SK-N-SH (cell line): ENCODE results near the gene FNTB. TPM values are rescaled to one million over a fixed set of nuclear protein-coding genes. Genes with fewer than 3 reads are reported as not detected.

Source experiments
- CTCF ChIA-PET: fragments of 300-600, 350-600 bp; formaldehyde crosslinking; extraction: SDS; loops from one replicate; lab custom pipeline; 2021; lab: Yijun Ruan, JAX
- POLR2A ChIA-PET: fragments of 350-600 bp; sonication (Branson Sonifier 250); formaldehyde crosslinking; extraction: SDS; loops from one replicate; lab custom pipeline; 2020; ENCODE audit warnings: antibody characterized with exemption, inconsistent platforms; lab: Yijun Ruan, JAX
- DNase-seq: peaks from one replicate; pipeline ENCODE4 v3.0.0; 2012
- H2AFZ ChIP-seq: fragments of 200-600 bp; sonication (generic); 2 replicates; pipeline ENCODE4 v1.8.1; 2016; ENCODE audit warnings: antibody characterized with exemption, mild to moderate bottlenecking, low read depth
- H3F3A ChIP-seq: fragments of 200-600 bp; sonication (generic); replicated peaks from 2 replicates; pipeline ENCODE3; 2016; ENCODE audit warnings: antibody characterized with exemption, mild to moderate bottlenecking; ENCODE audit not compliant: insufficient read depth
- H3K27ac ChIP-seq, 2 experiments: fragments of 200-500 bp in 1 of 2; fragments of 200-600 bp in 1 of 2; sonication (Bioruptor generic) in 1 of 2; sonication (generic), shearing (Covaris generic) in 1 of 2; 2 replicates each; pipeline versions ENCODE4 v1.5.1 to v1.6.1; 2014 to 2016; ENCODE audit warnings: low read depth in 2 of 2, inconsistent platforms in 1 of 2, low read length in 1 of 2, mild to moderate bottlenecking in 1 of 2, mixed read lengths in 1 of 2
- H3K27me3 ChIP-seq: fragments of 200-600 bp; sonication (generic), shearing (Covaris generic); 2 replicates; pipeline ENCODE4 v1.6.1; 2016; ENCODE audit warnings: mixed run types; ENCODE audit not compliant: insufficient read depth
- H3K36me3 ChIP-seq, 2 experiments: fragments of 200-500 bp in 1 of 2; fragments of 200-600 bp in 1 of 2; sonication (Bioruptor generic) in 1 of 2; sonication (generic) in 1 of 2; replicated peaks in 1 of 2; 2 replicates each; pipeline versions ENCODE3 to v1.5.1; 2014 to 2016; ENCODE audit warnings: low read length in 1 of 2, mild to moderate bottlenecking in 1 of 2; ENCODE audit not compliant: insufficient read depth in 2 of 2, control insufficient read depth in 1 of 2
- H3K4me1 ChIP-seq, 2 experiments: fragments of 200-500 bp in 1 of 2; fragments of 200-600 bp in 1 of 2; sonication (Bioruptor generic) in 1 of 2; sonication (generic), shearing (Covaris generic) in 1 of 2; 2 replicates each; pipeline versions ENCODE4 v1.5.1 to v1.6.1; 2014 to 2016; ENCODE audit warnings: low read depth in 1 of 2, low read length in 1 of 2, mixed run types in 1 of 2; ENCODE audit not compliant: insufficient read depth in 2 of 2, control insufficient read depth in 1 of 2
- H3K4me2 ChIP-seq: fragments of 200-600 bp; sonication (generic), shearing (Covaris generic); 2 replicates; pipeline ENCODE4 v1.6.1; 2017; ENCODE audit warnings: mixed run types
- H3K4me3 ChIP-seq, 2 experiments: fragments of 200-500 bp in 1 of 2; fragments of 200-600 bp in 1 of 2; sonication (Bioruptor generic) in 1 of 2; sonication (generic), shearing (Covaris generic) in 1 of 2; 2 replicates each; pipeline versions ENCODE4 v1.5.1 to v1.8.1; 2014 to 2016; ENCODE audit warnings: low read depth in 2 of 2, inconsistent platforms in 1 of 2, low read length in 1 of 2, mild to moderate bottlenecking in 1 of 2, mixed read lengths in 1 of 2, moderate library complexity in 1 of 2
- H3K79me2 ChIP-seq: fragments of 200-600 bp; sonication (generic); 2 replicates; pipeline ENCODE4 v1.8.1; 2017; ENCODE audit warnings: mild to moderate bottlenecking; ENCODE audit not compliant: insufficient read depth
- H3K9ac ChIP-seq: fragments of 200-600 bp; sonication (generic); 2 replicates; pipeline ENCODE4 v1.6.1; 2017; ENCODE audit warnings: mixed run types
- H3K9me2 ChIP-seq: fragments of 200-600 bp; sonication (generic); 2 replicates; pipeline ENCODE4 v1.6.1; 2017; ENCODE audit warnings: mixed run types
- H3K9me3 ChIP-seq: fragments of 200-600 bp; sonication (generic); 2 replicates; pipeline ENCODE4 v1.6.1; 2017; ENCODE audit warnings: mixed run types, mild to moderate bottlenecking, moderate library complexity
- H4K20me1 ChIP-seq: fragments of 200-600 bp; sonication (generic); 2 replicates; pipeline ENCODE4 v1.6.1; 2017; ENCODE audit warnings: mild to moderate bottlenecking, mixed run types; ENCODE audit not compliant: insufficient read depth
- EP300 ChIP-seq, 2 experiments: IDR thresholded peaks; 2 replicates each; pipeline versions ENCODE4 v1.4.0 to v1.6.1; 2012; ENCODE audit warnings: borderline replicate concordance in 1 of 2, low read depth in 1 of 2, low read length in 1 of 2
- MEF2A ChIP-seq: IDR thresholded peaks from 2 replicates; pipeline ENCODE4 v1.4.0; 2012; ENCODE audit warnings: low read depth, borderline replicate concordance
- NRF1 ChIP-seq: IDR thresholded peaks from 2 replicates; pipeline ENCODE4 v1.6.1; 2012; ENCODE audit warnings: low read depth, mild to moderate bottlenecking, low read length
- POLR2AphosphoS5 ChIP-seq: IDR thresholded peaks from 2 replicates; pipeline ENCODE4 v1.6.1; 2012; ENCODE audit warnings: low read depth, low read length
- RAD21 ChIP-seq: IDR thresholded peaks from 2 replicates; pipeline ENCODE4 v1.6.1; 2012; ENCODE audit warnings: mild to moderate bottlenecking, low read length
- RCOR1 ChIP-seq: fragments of 150-350 bp; IDR thresholded peaks from 2 replicates; pipeline ENCODE4 v1.6.1; 2017; ENCODE audit warnings: antibody characterized with exemption, low read length
- RXRA ChIP-seq: IDR thresholded peaks from 2 replicates; pipeline ENCODE4 v1.4.0; 2012; ENCODE audit warnings: low read depth, mild to moderate bottlenecking, borderline replicate concordance
- SIN3A ChIP-seq: IDR thresholded peaks from 2 replicates; pipeline ENCODE4 v1.6.1; 2012; ENCODE audit warnings: low read depth, mild to moderate bottlenecking, low read length, moderate library complexity, borderline replicate concordance
- SMC3 ChIP-seq: IDR thresholded peaks from 2 replicates; pipeline ENCODE4 v1.6.1; 2012; ENCODE audit warnings: low read depth, low read length, improper control_type of control experiment
- TAF1 ChIP-seq: IDR thresholded peaks from 2 replicates; pipeline ENCODE4 v1.6.1; 2012; ENCODE audit warnings: low read depth, mild to moderate bottlenecking, low read length, moderate library complexity, borderline replicate concordance
- TCF12 ChIP-seq: IDR thresholded peaks from 2 replicates; pipeline ENCODE4 v1.4.0; 2012
- ZBTB33 ChIP-seq: IDR thresholded peaks from 2 replicates; pipeline ENCODE4 v1.4.0; 2012; ENCODE audit warnings: low read depth, borderline replicate concordance
- WGBS: methylation state at CpG from one replicate; pipeline ENCODE4 v1.1.6; 2017; ENCODE audit warnings: low lambda C conversion rate; 5-methylcytosine and 5-hydroxymethylcytosine counted together
- polyA plus RNA-seq, 3 experiments: library from polyadenylated mRNA; depleted of rRNA; stranded (reverse); fragments of >200 nt; gene quantifications; 2 replicates each; pipeline ENCODE4 v1.2.3, GENCODE V29; 2012
- TF ChIP-seq, protein P1 (sequence below): IDR thresholded peaks from 2 replicates; pipeline ENCODE4 v1.6.1; 2012; ENCODE audit warnings: mild to moderate bottlenecking, low read depth, low read length, moderate library complexity

FNTB gene
- polyA plus RNA-seq, 1 of the 3 experiments (the other 2 are of a cell fraction), result 18.4 TPM

GRCh38 chr14:65062096-65063075, 75.7 kb downstream of the FNTB start:
- H3K9me2 ChIP-seq, result no peaks in the 10 kb centered on the region
- ChIA-PET CTCF (no interaction called here), POLR2A (no interaction called here)

GRCh38 chr14:65065719-65066118, 79.0 kb downstream of the FNTB start:
- CTCF ChIA-PET, result interaction anchor here (1.0 to 2.4 kb wide), 2 partner anchors 16 to 45 kb away, joined by 4 to 7 read pairs; no protein-coding TSS in a partner anchor

More at GRCh38 chr14:65062096-65063075, 75.7 kb downstream of the FNTB start:
- Histone ChIP-seq H3K4me3 (no peak overlapping the region), H3K79me2 (no peaks in the 10 kb centered on the region), H3K4me2 (no peak overlapping the region), H3K9ac (no peak overlapping the region), H3K4me1 (no peaks in the 10 kb centered on the region), H3K9me3 (no peaks in the 10 kb centered on the region), H2AFZ (no peak overlapping the region), H4K20me1 (no peaks in the 10 kb centered on the region), H3F3A (peaks cover 2% of the 10 kb centered on the region), H3K27ac (no peak overlapping the region), H3K36me3 (peaks cover 11 to 37% of the 10 kb centered on the region in 2 experiments), H3K27me3 (no peaks in the 10 kb centered on the region)
- WGBS, result 91% methylated on average over 16 of the region's 16 CpGs
- no peak for DNase-seq
- TF ChIP-seq RAD21 (no peak), RCOR1 (no peak)

GRCh38 chr14:65069874-65070413, 83.2 kb downstream of the FNTB start:
- Histone ChIP-seq H3K9ac (no peak overlapping the region), H3K4me2 (no peak overlapping the region), H3K27ac (peak overlapping the region in 1 of 2 experiments; percentile 47; a peak in 2 of 4 replicates), H3K4me3 (no peak overlapping the region), H3K27me3 (no peaks in the 10 kb centered on the region), H3K79me2 (peaks cover 4% of the 10 kb centered on the region; the same call in 1 of the 2 replicates), H3K9me2 (no peaks in the 10 kb centered on the region), H3K4me1 (peaks cover 0 to 25% of the 10 kb centered on the region in 2 experiments; a peak in 1 of 4 replicates), H3K9me3 (no peaks in the 10 kb centered on the region), H4K20me1 (peaks cover 3% of the 10 kb centered on the region; the same call in 1 of the 2 replicates), H2AFZ (no peak overlapping the region), H3K36me3 (peaks cover 16 to 33% of the 10 kb centered on the region in 2 experiments), H3F3A (peaks cover 3% of the 10 kb centered on the region)
- DNase-seq, result no peak
- 88% methylated on average over 4 of the region's 5 CpGs for WGBS
- POLR2A ChIA-PET, result no interaction called here
- CTCF ChIA-PET, result interaction anchor here (1.2 kb wide), 1 partner anchor 26 kb away, joined by 3 read pairs; no protein-coding TSS in a partner anchor
- TF ChIP-seq SMC3, result no peak
- no peak for TF ChIP-seq ZBTB33
- TF ChIP-seq TCF12, result no peak
- no peak for TF ChIP-seq SIN3A
- no peak for TF ChIP-seq RXRA
- TF ChIP-seq RCOR1, result no peak
- no peak for TF ChIP-seq TAF1
- TF ChIP-seq MEF2A, result no peak
- TF ChIP-seq, protein P1, sequence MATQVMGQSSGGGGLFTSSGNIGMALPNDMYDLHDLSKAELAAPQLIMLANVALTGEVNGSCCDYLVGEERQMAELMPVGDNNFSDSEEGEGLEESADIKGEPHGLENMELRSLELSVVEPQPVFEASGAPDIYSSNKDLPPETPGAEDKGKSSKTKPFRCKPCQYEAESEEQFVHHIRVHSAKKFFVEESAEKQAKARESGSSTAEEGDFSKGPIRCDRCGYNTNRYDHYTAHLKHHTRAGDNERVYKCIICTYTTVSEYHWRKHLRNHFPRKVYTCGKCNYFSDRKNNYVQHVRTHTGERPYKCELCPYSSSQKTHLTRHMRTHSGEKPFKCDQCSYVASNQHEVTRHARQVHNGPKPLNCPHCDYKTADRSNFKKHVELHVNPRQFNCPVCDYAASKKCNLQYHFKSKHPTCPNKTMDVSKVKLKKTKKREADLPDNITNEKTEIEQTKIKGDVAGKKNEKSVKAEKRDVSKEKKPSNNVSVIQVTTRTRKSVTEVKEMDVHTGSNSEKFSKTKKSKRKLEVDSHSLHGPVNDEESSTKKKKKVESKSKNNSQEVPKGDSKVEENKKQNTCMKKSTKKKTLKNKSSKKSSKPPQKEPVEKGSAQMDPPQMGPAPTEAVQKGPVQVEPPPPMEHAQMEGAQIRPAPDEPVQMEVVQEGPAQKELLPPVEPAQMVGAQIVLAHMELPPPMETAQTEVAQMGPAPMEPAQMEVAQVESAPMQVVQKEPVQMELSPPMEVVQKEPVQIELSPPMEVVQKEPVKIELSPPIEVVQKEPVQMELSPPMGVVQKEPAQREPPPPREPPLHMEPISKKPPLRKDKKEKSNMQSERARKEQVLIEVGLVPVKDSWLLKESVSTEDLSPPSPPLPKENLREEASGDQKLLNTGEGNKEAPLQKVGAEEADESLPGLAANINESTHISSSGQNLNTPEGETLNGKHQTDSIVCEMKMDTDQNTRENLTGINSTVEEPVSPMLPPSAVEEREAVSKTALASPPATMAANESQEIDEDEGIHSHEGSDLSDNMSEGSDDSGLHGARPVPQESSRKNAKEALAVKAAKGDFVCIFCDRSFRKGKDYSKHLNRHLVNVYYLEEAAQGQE, result no peak
- TF ChIP-seq EP300 (IDR thresholded peaks at IDR 0.05; ENCODE audit: borderline replicate concordance in 1 of 2, low read depth in 1 of 2, low read length in 1 of 2), result no peak
- no peak for TF ChIP-seq POLR2AphosphoS5

More at GRCh38 chr14:65065719-65066118, 79.0 kb downstream of the FNTB start:
- Histone ChIP-seq H2AFZ (no peak overlapping the region), H3K79me2 (no peaks in the 10 kb centered on the region), H3K9me3 (no peaks in the 10 kb centered on the region), H3K9me2 (no peaks in the 10 kb centered on the region), H3K4me1 (peaks cover 0 to 14% of the 10 kb centered on the region in 2 experiments; a peak in 1 of 4 replicates), H3K27me3 (no peaks in the 10 kb centered on the region), H3K9ac (no peak overlapping the region), H3F3A (peaks cover 3% of the 10 kb centered on the region), H3K36me3 (peaks cover 5 to 38% of the 10 kb centered on the region in 2 experiments), H3K4me2 (no peak overlapping the region), H4K20me1 (no peaks in the 10 kb centered on the region), H3K4me3 (no peak overlapping the region), H3K27ac (no peak overlapping the region)
- TF ChIP-seq NRF1, result no peak
- WGBS, result 93% methylated on average over 7 of the region's 7 CpGs
- no peak for DNase-seq
- POLR2A ChIA-PET, result no interaction called here
